ENCODE measurements around the gene SMIM13.

SMIM13 gene

GRCh38 chr6:11062715-11063114 is 30.9 kb upstream of the SMIM13 start:
- TF ChIP-seq CTCF (IDR thresholded peaks at IDR 0.05; ENCODE audit: insufficient read depth, low read length, poor library complexity, severe bottlenecking) (no peak), EZH2phosphoT487 (conservative IDR thresholded peaks at IDR 0.05; ENCODE audit: low read length) (no peak)
- Histone ChIP-seq H3K9ac (ENCODE audit: low read length) (no peak overlapping the region), H4K20me1 (ENCODE audit: low read depth, low read length) (no peaks in the 10 kb centered on the region), H3K27me3 (ENCODE audit: low read length) (no peaks in the 10 kb centered on the region), H3K4me3 (ENCODE audit: insufficient read depth, low read length, poor library complexity, severe bottlenecking) (no peak overlapping the region), H3K9me2 (replicated peaks; ENCODE audit: insufficient read depth, low read length) (no peaks in the 10 kb centered on the region), H3F3A (ENCODE audit: insufficient read depth) (no peaks in the 10 kb centered on the region), H3K27ac (ENCODE audit: low read depth, low read length) (no peak overlapping the region), H3K79me2 (ENCODE audit: insufficient read depth, low read length) (no peaks in the 10 kb centered on the region), H3K9me3 (ENCODE audit: insufficient read depth, low read length) (no peaks in the 10 kb centered on the region), H2AFZ (ENCODE audit: low read depth, low read length, severe bottlenecking) (no peak overlapping the region), H3K36me3 (ENCODE audit: low read length) (no peaks in the 10 kb centered on the region), H3K4me2 (ENCODE audit: low read depth, low read length, poor library complexity, severe bottlenecking) (no peak overlapping the region)

DNA sequence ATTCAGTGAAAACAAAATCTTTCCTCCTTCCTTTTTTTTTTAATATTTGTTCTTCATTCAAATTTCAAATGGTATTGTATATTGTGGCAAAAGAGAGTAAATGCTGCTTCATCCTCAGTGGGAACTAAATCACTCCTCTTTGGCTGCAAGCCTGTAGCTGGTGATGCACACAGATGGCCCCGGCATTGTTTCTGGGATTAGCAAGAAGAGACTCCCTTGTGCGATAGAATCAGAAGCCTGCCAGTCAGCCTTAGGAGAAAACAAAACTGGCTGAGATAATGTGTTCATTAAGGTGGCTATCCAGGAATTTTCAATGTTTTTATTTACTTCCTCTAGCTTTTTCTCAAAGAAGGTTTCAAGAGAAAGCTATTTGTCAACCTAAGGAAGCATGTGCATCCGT is 28.8 kb upstream of the SMIM13 start:
- no peak for TF ChIP-seq EZH2phosphoT487 (conservative IDR thresholded peaks at IDR 0.05; ENCODE audit: low read length)
- no peak for TF ChIP-seq CTCF (IDR thresholded peaks at IDR 0.05; ENCODE audit: insufficient read depth, low read length, poor library complexity, severe bottlenecking)
- H3K9me2 ChIP-seq (replicated peaks; ENCODE audit: insufficient read depth, low read length) = no peaks in the 10 kb centered on the region
- H3K27ac ChIP-seq (ENCODE audit: low read depth, low read length) = no peak overlapping the region
- H3K9me3 ChIP-seq (ENCODE audit: insufficient read depth, low read length) = no peaks in the 10 kb centered on the region
- H2AFZ ChIP-seq (ENCODE audit: low read depth, low read length, severe bottlenecking) = no peak overlapping the region
- no peaks in the 10 kb centered on the region for H3F3A ChIP-seq (ENCODE audit: insufficient read depth)
- no peak overlapping the region for H3K4me2 ChIP-seq (ENCODE audit: low read depth, low read length, poor library complexity, severe bottlenecking)
- no peak overlapping the region for H3K4me3 ChIP-seq (ENCODE audit: insufficient read depth, low read length, poor library complexity, severe bottlenecking)
- H3K36me3 ChIP-seq (ENCODE audit: low read length) = no peaks in the 10 kb centered on the region
- no peak overlapping the region for H3K9ac ChIP-seq (ENCODE audit: low read length)
- no peaks in the 10 kb centered on the region for H3K79me2 ChIP-seq (ENCODE audit: insufficient read depth, low read length)
- no peaks in the 10 kb centered on the region for H3K27me3 ChIP-seq (ENCODE audit: low read length)
- no peaks in the 10 kb centered on the region for H4K20me1 ChIP-seq (ENCODE audit: low read depth, low read length)

DNA sequence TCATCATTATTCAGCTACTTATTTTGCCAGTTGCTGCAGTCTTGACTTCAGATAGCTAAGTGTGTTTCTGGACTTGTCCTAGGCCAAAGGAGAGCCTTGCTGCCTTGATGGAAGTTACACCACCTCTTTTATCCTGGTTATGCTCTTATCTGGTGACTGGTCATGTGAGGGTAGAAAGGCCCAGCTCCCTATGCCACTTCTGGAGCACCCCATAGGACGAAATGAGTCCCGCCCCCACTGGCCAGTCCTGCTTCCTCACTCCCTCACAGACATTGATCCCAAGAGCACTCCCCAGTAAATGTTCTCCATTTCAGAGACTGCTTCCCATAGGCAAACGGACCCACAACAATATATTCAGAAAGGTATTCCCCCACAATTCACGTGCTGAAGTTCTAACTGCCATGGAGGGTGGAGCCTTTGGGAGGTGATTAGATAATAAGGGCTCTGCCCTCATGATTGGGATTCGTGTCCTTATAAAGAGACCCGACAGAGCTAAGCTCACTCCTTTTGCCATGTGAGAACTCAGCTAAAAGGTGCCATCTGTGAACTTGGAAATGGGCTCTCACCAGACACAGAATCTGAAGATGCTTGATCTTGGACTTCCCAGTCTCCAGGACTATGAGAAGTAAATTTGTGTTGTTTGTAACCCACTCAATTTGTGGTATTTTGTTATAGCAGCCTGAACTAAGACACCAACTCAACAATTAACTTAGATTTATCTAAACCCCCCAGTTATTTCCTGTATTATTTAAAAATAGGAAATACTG is 28.0 kb upstream of the SMIM13 start:
- H3K27ac ChIP-seq (ENCODE audit: low read depth, low read length) = no peak overlapping the region
- H3K9me2 ChIP-seq (replicated peaks; ENCODE audit: insufficient read depth, low read length) = no peaks in the 10 kb centered on the region
- H3K79me2 ChIP-seq (ENCODE audit: insufficient read depth, low read length) = no peaks in the 10 kb centered on the region
- no peaks in the 10 kb centered on the region for H3K9me3 ChIP-seq (ENCODE audit: insufficient read depth, low read length)
- no peaks in the 10 kb centered on the region for H3F3A ChIP-seq (ENCODE audit: insufficient read depth)
- no peak for TF ChIP-seq CTCF (IDR thresholded peaks at IDR 0.05; ENCODE audit: insufficient read depth, low read length, poor library complexity, severe bottlenecking)
- TF ChIP-seq EZH2phosphoT487 (conservative IDR thresholded peaks at IDR 0.05; ENCODE audit: low read length) = no peak
- H3K27me3 ChIP-seq (ENCODE audit: low read length) = no peaks in the 10 kb centered on the region
- H3K36me3 ChIP-seq (ENCODE audit: low read length) = no peaks in the 10 kb centered on the region
- no peak overlapping the region for H3K4me2 ChIP-seq (ENCODE audit: low read depth, low read length, poor library complexity, severe bottlenecking)
- H2AFZ ChIP-seq (ENCODE audit: low read depth, low read length, severe bottlenecking) = no peak overlapping the region
- no peak overlapping the region for H3K4me3 ChIP-seq (ENCODE audit: insufficient read depth, low read length, poor library complexity, severe bottlenecking)
- no peak overlapping the region for H3K9ac ChIP-seq (ENCODE audit: low read length)
- no peaks in the 10 kb centered on the region for H4K20me1 ChIP-seq (ENCODE audit: low read depth, low read length)

Measured in SU-DHL-6 (cell line).